Occipital lobe (tissue), 2 donors: ENCODE results near the gene MYO16. TPM values are rescaled to one million over a fixed set of nuclear protein-coding genes. Genes with fewer than 3 reads are reported as not detected.

ENCODE experiments used
- DNase-seq: peaks from one replicate; lab custom pipeline; 2025; lab: John Stamatoyannopoulos, UW
- total RNA-seq: library from RNA; depleted of rRNA; stranded (reverse); fragments of >200 nt; gene quantifications from one replicate; pipeline ENCODE4 v1.2.3, GENCODE V29; 2014

MYO16 gene
- total RNA-seq, 1 donor from 2014 or later = 105 TPM

DNA sequence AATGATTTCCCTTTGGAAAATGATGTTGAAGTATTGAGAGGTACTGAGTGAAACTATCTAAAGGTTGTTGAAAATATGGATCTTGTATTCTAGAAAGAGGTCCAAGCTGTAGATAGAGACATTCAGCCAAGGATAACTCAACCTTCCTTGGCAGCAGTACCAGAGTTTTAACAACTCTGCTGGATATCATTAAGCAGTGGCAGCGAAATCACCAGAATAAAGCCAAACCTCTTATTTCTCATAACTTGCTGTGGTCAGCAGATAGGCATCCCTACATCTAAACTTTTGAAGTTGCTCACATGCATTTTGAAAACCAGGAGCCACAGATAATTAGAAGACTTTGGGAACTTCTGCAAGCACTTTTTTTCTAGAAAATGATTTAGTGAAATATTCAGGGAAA lies 597.2 kb downstream of the MYO16 start:
- no peak for DNase-seq

DNA sequence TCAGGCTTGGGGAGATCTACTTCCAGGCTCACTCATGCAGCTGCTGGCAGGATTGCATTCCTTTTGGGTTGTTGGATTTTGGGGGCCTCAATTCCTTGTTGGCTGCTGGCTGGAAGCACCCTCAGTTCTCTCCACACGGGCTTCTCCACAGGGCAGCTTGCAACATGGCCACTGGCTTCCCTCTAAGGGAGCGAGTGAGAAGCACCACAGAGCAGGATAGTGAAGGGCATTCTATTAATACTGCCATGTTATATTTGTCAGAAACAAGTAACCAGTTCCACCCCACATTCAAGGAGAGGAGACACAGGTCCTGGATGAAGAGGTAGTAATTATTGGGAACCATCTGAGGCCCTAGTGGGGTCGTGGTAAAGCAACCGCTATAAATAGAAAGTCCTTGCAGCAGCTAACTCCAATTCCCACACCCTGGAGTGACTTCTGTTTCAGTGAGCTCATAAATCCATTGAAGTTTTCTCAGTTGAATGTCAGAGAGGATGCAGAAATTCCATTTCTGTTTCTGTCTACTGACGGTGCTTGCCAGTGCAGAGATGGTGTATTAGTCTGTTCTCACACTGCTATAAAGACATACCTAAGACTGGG lies 598.0 kb downstream of the MYO16 start:
- DNase-seq = no peak

DNA sequence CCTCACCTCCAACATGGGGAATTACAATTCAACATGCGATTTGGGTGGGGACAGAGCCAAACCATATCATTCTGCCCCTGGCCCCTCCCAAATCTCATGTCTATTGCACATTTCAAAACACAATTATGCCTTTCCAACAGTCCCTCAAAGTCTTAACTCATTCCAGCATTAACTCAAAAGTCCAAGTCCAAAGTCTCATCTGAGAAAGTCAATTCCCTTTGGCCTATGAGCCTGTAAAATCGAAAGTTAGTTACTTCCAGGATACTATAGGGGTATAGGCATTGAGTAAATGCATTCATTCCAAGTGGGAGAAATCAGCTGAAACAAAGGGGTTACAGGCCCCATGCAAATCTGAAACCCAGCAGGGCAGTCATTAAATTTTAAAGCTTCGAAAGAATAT lies 598.8 kb downstream of the MYO16 start:
- DNase-seq = no peak

DNA sequence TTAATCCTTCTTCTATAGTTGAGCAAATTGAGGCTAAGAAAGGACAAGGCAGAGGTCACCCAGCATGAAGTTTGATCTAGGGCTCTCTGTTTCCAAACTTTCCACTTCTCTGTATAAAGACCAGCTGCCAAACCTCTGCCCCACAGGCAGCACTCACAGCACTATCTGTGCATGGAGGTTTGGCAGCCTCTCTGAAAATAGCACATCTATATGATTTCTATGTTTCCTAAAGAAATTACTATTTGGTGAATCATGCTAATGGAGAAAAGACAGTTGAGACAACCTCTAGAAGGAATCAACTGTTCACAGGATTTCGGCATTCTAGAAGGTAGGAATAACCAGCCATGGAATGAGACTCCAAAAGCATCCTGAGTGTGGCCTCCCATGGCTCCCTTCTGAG lies 602.5 kb downstream of the MYO16 start:
- no peak for DNase-seq

DNA sequence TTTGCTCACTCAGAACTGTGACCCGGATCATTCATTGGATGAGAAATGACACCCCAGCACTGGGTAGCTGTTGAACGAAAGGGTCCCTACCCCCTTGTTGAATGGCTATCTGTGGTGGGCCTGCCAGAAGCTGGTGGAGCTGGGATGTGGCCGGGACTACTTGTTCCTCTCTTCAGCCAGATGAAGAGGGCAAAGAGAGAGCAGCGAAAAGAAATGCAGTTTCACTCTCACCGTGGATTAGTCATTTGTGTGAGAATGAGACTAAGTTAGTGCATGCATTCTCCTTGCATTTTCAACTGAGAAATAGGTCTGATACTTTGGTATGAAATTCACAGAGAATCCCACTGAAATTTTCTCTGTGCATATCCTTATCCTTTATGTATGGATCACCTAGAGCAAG lies 603.9 kb downstream of the MYO16 start:
- DNase-seq = no peak

DNA sequence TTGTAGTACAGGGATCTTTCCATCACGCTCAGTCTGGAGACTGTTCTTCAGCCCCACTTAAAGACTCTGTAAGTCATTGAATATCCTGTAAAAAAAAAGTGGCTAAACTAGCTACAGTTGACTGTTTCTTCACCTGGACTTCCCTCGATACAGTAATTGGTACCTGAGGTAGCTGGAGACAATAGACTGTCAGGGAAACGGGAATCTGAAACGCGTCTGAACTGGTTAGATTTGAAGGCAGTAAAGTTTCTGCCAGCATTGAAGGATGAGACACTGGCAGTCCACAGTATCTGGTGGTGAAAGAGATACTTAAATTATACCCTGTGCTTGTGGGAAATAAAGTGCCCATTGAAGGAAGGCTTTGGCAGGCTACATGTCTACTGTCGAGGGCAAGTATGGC lies 606.5 kb downstream of the MYO16 start:
- DNase-seq = no peak

DNA sequence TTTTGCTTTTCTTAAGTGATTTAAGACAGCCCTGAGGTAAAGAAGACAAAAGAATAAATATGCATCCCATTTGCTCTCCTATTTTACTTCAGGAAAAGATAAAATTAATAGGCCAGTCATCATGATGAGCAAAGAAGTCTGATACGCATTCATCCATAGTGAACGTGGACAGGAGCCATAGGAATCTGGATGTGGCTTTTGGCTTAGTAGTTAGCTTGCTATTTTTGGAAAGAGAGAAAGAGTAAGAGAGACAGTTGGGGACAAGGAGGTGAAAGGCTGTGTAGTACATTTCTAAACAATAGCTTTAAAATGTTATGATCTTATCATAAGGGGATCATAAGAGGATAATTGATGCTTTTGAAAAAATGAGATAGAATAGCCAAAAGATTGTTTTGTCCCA lies 611.7 kb downstream of the MYO16 start:
- no peak for DNase-seq

DNA sequence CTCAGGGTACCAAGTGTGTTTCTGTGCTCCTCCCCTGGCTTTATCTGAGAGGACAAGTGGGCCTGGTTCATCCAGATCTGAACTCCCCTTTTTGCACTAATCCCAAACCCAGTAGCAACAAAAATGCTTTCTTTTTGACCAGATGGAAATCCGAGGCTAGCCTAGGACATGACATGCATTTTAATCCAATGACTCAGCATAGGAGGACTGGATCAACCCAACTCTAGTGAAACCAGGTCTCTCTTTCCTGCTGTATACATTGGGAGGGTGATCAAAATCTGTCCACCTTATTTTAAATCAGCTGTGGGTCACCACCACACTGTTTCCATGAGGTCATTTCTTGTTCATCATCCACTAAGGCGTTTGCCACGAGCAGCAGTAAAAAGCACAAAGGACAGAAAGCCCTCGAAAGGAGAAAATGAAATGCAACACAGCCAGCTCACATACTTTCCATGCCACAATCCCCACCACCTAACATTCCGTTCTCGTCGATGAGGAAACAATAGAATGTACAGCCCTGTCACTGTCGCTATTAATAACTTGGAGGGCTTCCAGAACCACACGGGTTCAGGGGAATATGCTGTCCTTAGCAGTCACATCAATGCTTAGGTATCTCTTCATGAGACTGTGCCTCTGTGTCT lies 614.0 kb downstream of the MYO16 start:
- no peak for DNase-seq

DNA sequence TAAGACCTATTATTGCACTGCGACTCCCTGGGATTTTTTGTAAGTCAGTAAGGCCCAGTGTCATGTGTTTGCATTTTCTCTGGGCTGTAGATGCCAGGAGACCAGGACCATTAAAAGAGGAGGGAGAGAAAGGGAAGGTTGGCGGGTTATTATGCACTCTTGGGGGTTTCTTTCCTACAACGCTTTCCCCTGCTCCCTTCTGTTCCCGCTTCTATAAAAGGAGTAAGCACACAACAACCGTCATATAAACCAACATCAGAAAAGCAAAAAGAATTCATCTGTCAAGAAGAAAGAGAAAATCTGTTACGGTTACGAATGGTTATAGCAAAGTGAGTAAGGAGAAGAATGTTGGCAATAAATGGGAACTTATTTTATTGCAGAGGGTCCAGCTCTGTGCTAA lies 615.2 kb downstream of the MYO16 start:
- no peak for DNase-seq

DNA sequence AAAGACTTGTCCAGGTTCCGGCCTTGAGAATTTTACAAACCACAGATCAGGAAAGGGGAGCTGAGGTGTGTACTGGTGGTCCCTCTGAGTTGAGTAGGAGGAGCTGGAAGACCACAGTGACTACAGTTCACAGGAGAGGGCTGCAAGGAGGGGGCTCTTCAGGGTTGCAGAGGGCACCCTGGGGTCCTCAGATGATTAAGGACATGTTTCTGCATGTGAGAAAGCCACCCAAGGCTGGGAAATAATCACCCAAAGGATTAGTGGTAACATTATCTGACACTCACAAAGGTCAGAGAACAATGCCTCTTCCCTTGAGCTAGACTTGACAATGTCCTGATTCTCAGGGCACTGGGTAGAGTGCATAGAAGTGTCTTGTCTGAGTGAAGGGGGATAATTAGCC lies 616.6 kb downstream of the MYO16 start:
- no peak for DNase-seq

DNA sequence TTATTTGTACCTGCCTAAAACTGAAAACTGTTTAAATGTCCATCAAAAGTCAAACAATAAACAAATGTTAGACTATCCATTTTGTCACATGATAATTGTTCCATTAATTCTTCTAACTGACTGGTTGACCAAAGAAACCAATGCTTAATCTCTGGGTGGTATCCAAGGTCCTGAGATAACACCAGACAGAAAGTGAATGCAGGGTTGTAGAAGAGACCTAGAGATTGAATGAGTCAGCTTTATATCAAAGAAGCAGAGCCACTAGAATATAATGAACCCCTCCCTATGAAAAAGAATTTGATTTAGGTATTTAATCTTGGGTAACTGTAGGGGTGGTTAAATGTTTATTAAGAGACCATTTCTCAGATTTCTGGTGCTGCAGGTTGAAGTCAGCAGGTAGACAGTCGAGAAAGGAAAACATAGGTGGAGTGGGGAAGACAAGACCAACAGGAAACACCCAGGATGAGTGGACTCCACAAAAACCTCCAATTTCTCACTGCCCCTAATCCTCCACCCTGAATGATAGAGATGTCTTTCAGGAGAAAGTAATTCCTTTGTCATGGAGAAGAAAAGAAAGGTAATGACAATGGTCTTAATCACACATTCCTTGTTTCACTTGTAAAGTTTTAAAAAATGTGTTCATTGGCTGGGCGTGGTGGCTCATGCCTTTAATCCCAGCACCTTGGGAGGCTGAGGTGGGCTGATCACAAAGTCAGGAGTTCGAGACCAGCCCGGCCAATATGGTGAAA lies 620.5 kb downstream of the MYO16 start:
- DNase-seq = no peak

DNA sequence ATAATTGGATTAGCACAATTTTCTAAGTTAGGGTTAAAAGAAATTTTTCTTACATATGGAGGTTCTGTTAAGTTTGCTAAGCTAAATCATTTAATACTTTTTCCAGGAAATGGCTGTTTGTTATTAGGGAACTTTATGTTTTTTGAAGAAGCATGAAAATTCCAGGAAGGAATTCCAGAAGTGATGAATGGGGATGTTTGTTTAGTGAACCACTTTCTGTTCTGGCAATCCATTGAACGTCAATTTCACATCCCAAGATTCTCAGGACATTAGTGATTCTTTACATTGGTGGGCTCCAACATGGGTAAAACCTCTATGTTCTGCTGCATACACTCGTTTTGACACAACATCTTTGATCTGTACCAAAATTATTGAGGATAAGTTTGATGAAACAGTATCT lies 622.5 kb downstream of the MYO16 start:
- no peak for DNase-seq

DNA sequence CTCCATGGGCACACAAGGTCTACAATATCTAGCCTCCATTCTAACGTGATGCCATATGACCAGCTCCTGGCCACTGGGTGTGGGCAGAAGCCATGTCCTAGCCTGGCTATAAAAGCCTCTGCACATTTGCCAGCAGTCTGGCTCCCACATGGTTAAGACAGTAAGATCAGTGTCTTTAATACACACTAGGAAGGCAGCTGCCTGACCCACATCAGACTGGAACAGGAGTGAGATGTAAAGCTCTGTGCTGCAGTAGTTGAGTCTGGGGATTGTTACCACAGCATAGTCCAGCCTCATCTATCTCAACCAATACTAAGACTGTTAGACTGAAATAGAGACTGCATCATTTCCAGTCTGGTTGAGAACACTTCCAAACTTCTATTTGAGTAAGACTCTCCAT lies 623.9 kb downstream of the MYO16 start:
- no peak for DNase-seq

DNA sequence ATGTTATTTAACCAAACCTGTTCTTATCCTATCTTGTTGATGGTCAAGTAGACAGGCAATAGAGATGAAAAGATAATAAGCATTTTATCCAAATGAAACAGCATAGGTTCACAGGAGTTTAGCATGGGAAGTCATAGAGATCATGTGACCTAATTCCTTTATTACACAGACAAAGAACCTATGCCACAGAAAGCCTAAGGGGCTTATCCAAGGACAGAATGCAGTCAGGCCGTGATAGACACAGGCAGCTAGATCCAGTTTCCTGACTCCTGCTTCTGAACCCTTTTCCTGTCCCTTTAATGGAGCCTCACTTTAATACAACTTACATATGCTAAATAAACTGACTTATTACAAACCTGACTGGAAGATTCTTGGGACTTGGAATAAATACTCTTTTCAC lies 624.9 kb downstream of the MYO16 start:
- DNase-seq = no peak

DNA sequence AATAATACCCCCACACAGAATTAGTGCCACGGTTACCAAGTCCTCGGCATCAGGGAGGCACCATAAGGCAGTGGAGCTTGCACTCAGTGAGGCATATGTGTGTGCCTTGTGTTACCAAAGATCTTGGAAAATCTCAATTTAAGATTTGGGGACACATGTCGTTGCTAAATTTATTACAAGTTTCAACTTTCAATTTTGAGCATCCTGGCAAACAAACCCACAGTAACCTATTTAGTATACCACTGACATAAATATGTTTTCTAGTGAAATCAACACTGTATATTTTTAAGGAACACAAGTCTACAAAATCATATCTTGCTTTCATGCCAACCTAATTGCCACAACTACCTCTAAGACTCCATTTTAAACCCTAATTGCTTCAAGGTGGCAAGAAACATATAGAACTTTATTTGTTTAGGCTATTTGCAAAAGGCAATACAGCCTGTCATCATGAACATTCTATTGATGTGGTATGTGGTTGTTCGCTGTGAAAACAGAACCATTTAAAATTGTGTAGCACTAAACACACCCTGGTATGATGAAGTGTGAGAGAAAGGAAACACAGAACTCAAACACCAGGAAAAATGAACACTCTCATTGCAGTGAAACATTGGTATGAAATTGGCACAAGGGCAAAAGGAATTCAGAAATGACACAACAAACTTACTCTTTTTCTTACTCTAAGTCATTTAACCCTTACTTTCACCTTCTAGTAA lies 625.9 kb downstream of the MYO16 start:
- no peak for DNase-seq

DNA sequence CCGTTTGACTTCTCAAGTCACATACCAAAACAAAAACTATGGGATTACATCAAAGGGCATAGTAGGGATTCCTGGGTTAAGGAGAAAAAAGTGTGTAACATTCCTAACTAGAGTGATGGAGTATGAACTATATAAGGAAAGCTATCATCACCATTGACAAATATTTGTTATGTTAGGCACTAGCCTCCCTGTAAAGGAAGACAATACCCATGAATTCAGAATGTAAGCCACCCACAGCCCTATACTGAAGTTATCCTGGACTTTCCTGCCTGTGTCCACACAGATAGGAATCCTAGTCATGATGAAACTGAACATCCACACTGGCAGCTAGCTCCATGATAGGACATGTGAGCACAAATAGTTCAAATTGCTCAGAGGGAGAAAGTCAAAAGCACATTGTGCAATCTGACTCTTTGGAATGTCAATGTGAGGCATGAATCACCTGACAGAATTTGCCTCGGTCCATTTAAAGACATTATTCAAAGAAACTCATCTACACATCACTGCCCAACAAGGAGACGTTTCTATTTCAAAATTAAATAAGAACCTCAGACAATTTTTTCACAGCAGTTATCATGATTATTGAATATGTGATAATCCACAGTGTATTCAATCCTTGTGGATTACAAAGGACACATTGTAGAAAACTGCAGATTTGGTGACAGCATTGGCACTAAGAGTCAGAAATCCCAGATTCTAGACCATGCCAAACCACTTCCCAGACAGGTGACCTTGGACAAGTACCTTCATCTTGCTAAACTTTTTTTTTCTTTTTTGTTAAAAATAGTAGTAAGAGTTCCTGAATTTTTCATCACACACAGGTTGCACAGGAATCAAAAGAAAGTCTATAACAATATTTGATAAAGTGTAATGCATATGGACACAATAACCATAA lies 627.7 kb downstream of the MYO16 start:
- DNase-seq = no peak
